Gastrocnemius medialis (tissue), 4 donors: ENCODE measurements around the gene OR52M1. TPM values are rescaled to one million over a fixed set of nuclear protein-coding genes. Genes with fewer than 3 reads are reported as not detected.

Experiments
- ATAC-seq, 2 donors: fragments of 150-250 bp; one replicate each; pipeline ENCODE4 v1.9.1; 2016
- DNase-seq, 2 donors: peaks; one replicate each; pipeline ENCODE4 v3.0.0-alpha.2; 2019
- H3K27ac ChIP-seq, 4 donors: fragments of 200-600 bp; sonication (generic); 1 replicate in 1 of 4; 2 replicates in 3 of 4; pipeline ENCODE4 v1.5.1; 2016 to 2018; ENCODE audit warnings: mild to moderate bottlenecking in 2 of 4, moderate library complexity in 1 of 4
- H3K27me3 ChIP-seq, 3 donors: fragments of 200-600 bp; sonication (generic) in 2 of 3; 1 replicate in 1 of 3; 2 replicates in 2 of 3; pipeline versions ENCODE4 v1.5.1 to v1.6.0; 2016 to 2019; ENCODE audit warnings: mild to moderate bottlenecking in 1 of 3, moderate library complexity in 1 of 3
- H3K36me3 ChIP-seq, 2 donors: fragments of 200-600 bp; sonication (generic) in 1 of 2; one replicate each; pipeline ENCODE4 v1.5.1; 2017 to 2018
- H3K4me1 ChIP-seq, 2 donors: fragments of 200-600 bp; sonication (generic) in 1 of 2; one replicate each; pipeline ENCODE4 v1.5.1; 2016 to 2017; ENCODE audit warnings: mild to moderate bottlenecking in 2 of 2
- H3K4me3 ChIP-seq, 4 donors: fragments of 200-600 bp; sonication (generic) in 3 of 4; 1 replicate in 1 of 4; 2 replicates in 3 of 4; pipeline ENCODE4 v1.5.1; 2016 to 2019; ENCODE audit warnings: mild to moderate bottlenecking in 2 of 4
- H3K9me3 ChIP-seq, 3 donors: fragments of 200-600 bp; sonication (generic) in 2 of 3; 1 replicate in 1 of 3; 2 replicates in 2 of 3; pipeline ENCODE4 v1.5.1; 2016 to 2019
- POLR2A ChIP-seq, 2 donors: fragments of 450-650 bp; IDR thresholded peaks; one replicate each; pipeline ENCODE4 v1.6.1; 2017; ENCODE audit warnings: antibody characterized with exemption in 2 of 2, mild to moderate bottlenecking in 2 of 2, moderate library complexity in 2 of 2
- in situ Hi-C, 4 donors: fragments of 200-750 bp; cut with MboI; loops; one replicate each; pipeline versions ENCODE4 v1.15.0 to v1.8.0; 2017; ENCODE audit warnings: low sequenced_read_pairs in 4 of 4
- intact Hi-C: fragments of 100-400 bp; cut with DNase I; formaldehyde crosslinking; loops from one replicate; pipeline ENCODE4 v1.15.1; 2023; ENCODE audit warnings: low total_unique reads
- total RNA-seq, 4 donors: library from RNA; depleted of rRNA; stranded (reverse); fragments of >200 nt; gene quantifications; one replicate each; pipeline versions ENCODE4 v1.1.0 to v1.2.3, GENCODE V29; 2016
- TF ChIP-seq, protein P1 (sequence below), 5 experiments: fragments of 450-650 bp in 3 of 5; fragments of 200-600 bp in 2 of 5; sonication (generic) in 2 of 5; IDR thresholded peaks in 4 of 5; conservative IDR thresholded peaks in 1 of 5; 1 replicate in 4 of 5; 2 replicates in 1 of 5; pipeline ENCODE4 v1.5.1; 2016 to 2019; ENCODE audit warnings: antibody characterized with exemption in 5 of 5, mild to moderate bottlenecking in 3 of 5, moderate library complexity in 3 of 5

OR52M1 gene
- total RNA-seq, 4 donors from 2014 or later, result not detected

DNA sequence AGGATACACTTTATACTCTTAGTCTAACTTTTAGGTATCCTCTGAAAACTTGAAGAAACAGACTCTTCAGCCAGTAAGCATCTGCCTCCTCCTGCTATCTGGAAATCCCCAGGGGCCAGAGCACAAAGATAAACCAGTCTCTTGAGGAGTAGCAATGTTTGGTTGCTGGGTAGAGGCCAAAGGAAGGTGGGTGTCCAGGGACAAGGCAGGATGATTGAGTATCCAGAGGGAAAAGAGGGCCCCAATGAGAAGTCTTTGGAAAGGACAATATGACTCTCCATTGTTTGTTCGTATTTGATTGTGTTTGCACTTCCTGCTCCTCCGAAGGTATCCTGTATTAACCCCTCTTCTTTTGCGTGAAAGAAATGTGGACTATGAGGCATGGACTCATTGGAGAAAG is 44.0 kb downstream of the OR52M1 start:
- H3K9me3 ChIP-seq, result no peaks in the 10 kb centered on the region
- in situ Hi-C loops (no loop called here), intact Hi-C loops (no loop called here)
- no peak for TF ChIP-seq POLR2A (IDR thresholded peaks at IDR 0.05)
- TF ChIP-seq, protein P1, sequence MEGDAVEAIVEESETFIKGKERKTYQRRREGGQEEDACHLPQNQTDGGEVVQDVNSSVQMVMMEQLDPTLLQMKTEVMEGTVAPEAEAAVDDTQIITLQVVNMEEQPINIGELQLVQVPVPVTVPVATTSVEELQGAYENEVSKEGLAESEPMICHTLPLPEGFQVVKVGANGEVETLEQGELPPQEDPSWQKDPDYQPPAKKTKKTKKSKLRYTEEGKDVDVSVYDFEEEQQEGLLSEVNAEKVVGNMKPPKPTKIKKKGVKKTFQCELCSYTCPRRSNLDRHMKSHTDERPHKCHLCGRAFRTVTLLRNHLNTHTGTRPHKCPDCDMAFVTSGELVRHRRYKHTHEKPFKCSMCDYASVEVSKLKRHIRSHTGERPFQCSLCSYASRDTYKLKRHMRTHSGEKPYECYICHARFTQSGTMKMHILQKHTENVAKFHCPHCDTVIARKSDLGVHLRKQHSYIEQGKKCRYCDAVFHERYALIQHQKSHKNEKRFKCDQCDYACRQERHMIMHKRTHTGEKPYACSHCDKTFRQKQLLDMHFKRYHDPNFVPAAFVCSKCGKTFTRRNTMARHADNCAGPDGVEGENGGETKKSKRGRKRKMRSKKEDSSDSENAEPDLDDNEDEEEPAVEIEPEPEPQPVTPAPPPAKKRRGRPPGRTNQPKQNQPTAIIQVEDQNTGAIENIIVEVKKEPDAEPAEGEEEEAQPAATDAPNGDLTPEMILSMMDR (IDR thresholded peaks at IDR 0.05 in 4 of 5, conservative IDR thresholded peaks at IDR 0.05 in 1 of 5), result no peak
- no peak overlapping the region for H3K27ac ChIP-seq
- H3K27me3 ChIP-seq, result no peaks in the 10 kb centered on the region
- no peaks in the 10 kb centered on the region for H3K4me1 ChIP-seq
- no peaks in the 10 kb centered on the region for H3K36me3 ChIP-seq
- ATAC-seq (no peak), DNase-seq (no peak)
- H3K4me3 ChIP-seq, result no peak overlapping the region

- Histone ChIP-seq H3K36me3 (peaks cover 0 to 8% of the 10 kb centered on the region in 2 donors), H3K9me3 (no peaks in the 10 kb centered on the region), H3K4me1 (no peaks in the 10 kb centered on the region), H3K4me3 (no peak within 1 kb of the TSS), H3K27ac (no peak within 1 kb of the TSS), H3K27me3 (no peaks in the 10 kb centered on the region)
- DNase-seq (no peak), ATAC-seq (no peak)
- intact Hi-C loops, result no loop called here
- no peak for TF ChIP-seq POLR2A (IDR thresholded peaks at IDR 0.05)
- TF ChIP-seq, protein P1 (IDR thresholded peaks at IDR 0.05 in 4 of 5, conservative IDR thresholded peaks at IDR 0.05 in 1 of 5), result no peak
- in situ Hi-C loops, result no loop called here
Observed at GRCh38 chr11:4593739-4594138, 48.7 kb downstream of the OR52M1 start, which contains the start of gene OR52I1. Gene OR52I1, plus strand, starts transcription at chr11:4594039. Its CDS starts 0 bp downstream, at chr11:4594039.

Other genes with a start within 250 kb of the OR52M1 start
- not detected for gene OR52B4, start 176.8 kb upstream of the OR52M1 start, total RNA-seq
- 1 to 10 TPM; 1.6 to 9.0 (median 4.2) TPM for gene TRIM21, start 151.5 kb upstream of the OR52M1 start, total RNA-seq
- gene OR52K2, start 95.9 kb upstream of the OR52M1 start, total RNA-seq, result not detected
- not detected for gene OR52K1, start 62.5 kb upstream of the OR52M1 start, total RNA-seq
- not detected for gene OR52I2, start 36.6 kb downstream of the OR52M1 start, total RNA-seq
- gene OR52I1, start 48.8 kb downstream of the OR52M1 start, total RNA-seq, result not detected
- 1 to 10 TPM; 5.8 to 6.3 (median 6.0) TPM for gene TRIM68, start 63.0 kb downstream of the OR52M1 start, total RNA-seq
- gene OR51D1, start 92.3 kb downstream of the OR52M1 start, total RNA-seq, result not detected
- gene OR51E1, start 98.8 kb downstream of the OR52M1 start, total RNA-seq, result 1 to 10 TPM in 1 of 4 donors, under 1 TPM in 3; 0.12 to 1.2 (median 0.25) TPM
- gene OR51E2, start 152.7 kb downstream of the OR52M1 start, total RNA-seq, result under 1 TPM in 1 of 4 donors, not detected in 3; 0.24 TPM
- gene MMP26, start 159.6 kb downstream of the OR52M1 start, total RNA-seq, result not detected
- not detected for gene OR51F1, start 224.7 kb downstream of the OR52M1 start, total RNA-seq